Measurements from ENCODE around the gene ECE2.

The ECE2 gene

GRCh38 chr3:184235381-184236032 is 40.3 kb upstream of the ECE2 start:
- no peak for DNase-seq (ENCODE audit: low spot score)
- no peak overlapping the region for H3K27ac ChIP-seq
- ChIA-PET POLR2A (ENCODE audit: low non-redundant PET) (no interaction called here), CTCF (interaction anchor here (0.6 kb wide), 1 partner anchor 35 kb away, joined by 3 read pairs; no protein-coding TSS in a partner anchor)
- TF ChIP-seq CTCF (conservative IDR thresholded peaks at IDR 0.05; ENCODE audit: low read depth) = no peak

- POLR2A ChIA-PET (ENCODE audit: low non-redundant PET) = no interaction called here
- no peak for DNase-seq (ENCODE audit: low spot score)
- no peak overlapping the region for H3K27ac ChIP-seq
- TF ChIP-seq CTCF (conservative IDR thresholded peaks at IDR 0.05; ENCODE audit: low read depth) = no peak
- CTCF ChIA-PET = interaction anchor here (0.6 to 2.3 kb wide), 3 partner anchors 8 to 47 kb away, joined by 3 to 17 read pairs (median 3); partner anchors contain the start of gene EEF1AKMT4
Observed at GRCh38 chr3:184236033-184236410, 39.8 kb upstream of the ECE2 start.

GRCh38 chr3:184236636-184237035 is 39.2 kb upstream of the ECE2 start:
- no peak for DNase-seq (ENCODE audit: low spot score)
- POLR2A ChIA-PET (ENCODE audit: low non-redundant PET) = interaction anchor here (0.6 kb wide), 1 partner anchor 98 kb away, joined by 8 read pairs; no protein-coding TSS in a partner anchor
- TF ChIP-seq CTCF (conservative IDR thresholded peaks at IDR 0.05; ENCODE audit: low read depth) = no peak
- CTCF ChIA-PET = interaction anchor here (0.6 to 2.3 kb wide), 4 partner anchors 9 to 539 kb away, joined by 3 to 17 read pairs (median 3); partner anchors contain the start of gene EEF1AKMT4
- no peak overlapping the region for H3K27ac ChIP-seq

- H3K27ac ChIP-seq = no peak overlapping the region
- POLR2A ChIA-PET (ENCODE audit: low non-redundant PET) = interaction anchor here (0.6 kb wide), 1 partner anchor 98 kb away, joined by 8 read pairs; no protein-coding TSS in a partner anchor
- no peak for DNase-seq (ENCODE audit: low spot score)
- TF ChIP-seq CTCF (conservative IDR thresholded peaks at IDR 0.05; ENCODE audit: low read depth) = no peak
- CTCF ChIA-PET = interaction anchor here (2.3 kb wide), 1 partner anchor 9 kb away, joined by 17 read pairs; no protein-coding TSS in a partner anchor
Observed at GRCh38 chr3:184237211-184237610, 38.6 kb upstream of the ECE2 start.

- H3K27ac ChIP-seq = no peak overlapping the region
- ChIA-PET POLR2A (ENCODE audit: low non-redundant PET) (no interaction called here), CTCF (interaction anchor here (2.3 kb wide), 1 partner anchor 10 kb away, joined by 17 read pairs; no protein-coding TSS in a partner anchor)
- no peak for DNase-seq (ENCODE audit: low spot score)
- no peak for TF ChIP-seq CTCF (conservative IDR thresholded peaks at IDR 0.05; ENCODE audit: low read depth)
Observed at GRCh38 chr3:184237807-184238206, 38.0 kb upstream of the ECE2 start.

GRCh38 chr3:184238246-184238818 is 37.5 kb upstream of the ECE2 start:
- no peak overlapping the region for H3K27ac ChIP-seq
- no peak for DNase-seq (ENCODE audit: low spot score)
- ChIA-PET CTCF (interaction anchor here (2.3 kb wide), 1 partner anchor 11 kb away, joined by 17 read pairs; no protein-coding TSS in a partner anchor), POLR2A (ENCODE audit: low non-redundant PET) (interaction anchor here (0.5 kb wide), 1 partner anchor 22 kb away, joined by 3 read pairs; no protein-coding TSS in a partner anchor)
- TF ChIP-seq CTCF (conservative IDR thresholded peaks at IDR 0.05; ENCODE audit: low read depth) = no peak

Data from RWPE1 (cell line).